GM12878 (cell line): ENCODE measurements around the gene PLAC9. TPM values are rescaled to one million over a fixed set of nuclear protein-coding genes. Genes with fewer than 3 reads are reported as not detected.

ENCODE experiments used
- ATAC-seq: fragments of 200-7000 bp; cut with Tn5 transposase; 3 replicates; pipeline ENCODE4 v1.9.1; 2020; ENCODE audit warnings: mild to moderate bottlenecking, moderate library complexity
- BruUV-seq: library from RNA; stranded (reverse); fragments of 400-500 nt; replicated peaks from 2 replicates; lab custom pipeline; 2021; lab: Mats Ljungman, UMichigan
- CTCF ChIA-PET: fragments of 300-600 bp; sonication (Branson Sonifier 250); formaldehyde crosslinking; extraction: SDS; loops from one replicate; lab custom pipeline; 2021; ENCODE audit warnings: inconsistent platforms; lab: Yijun Ruan, JAX
- POLR2A ChIA-PET: fragments of 350-600 bp; formaldehyde crosslinking; extraction: SDS; loops from one replicate; lab custom pipeline; 2021; ENCODE audit warnings: inconsistent platforms; lab: Charles Lee
- RAD21 ChIA-PET: fragments of 300-600 bp; sonication (Branson Sonifier 250); formaldehyde crosslinking; loops from one replicate; lab custom pipeline; 2023; ENCODE audit warnings: antibody characterized with exemption; ENCODE audit not compliant: unreplicated experiment; lab: Charles Lee
- SMC1A ChIA-PET: fragments of 300-600 bp; sonication (Branson Sonifier 250); formaldehyde crosslinking; loops from one replicate; lab custom pipeline; 2023; ENCODE audit not compliant: unreplicated experiment, uncharacterized antibody; lab: Charles Lee
- DNase-seq: peaks from one replicate; pipeline ENCODE4 v3.0.0-alpha.2; 2011; ENCODE audit warnings: low read depth, low spot score
- FAIRE-seq: peaks from 3 replicates; lab custom pipeline; 2011; peaks lifted over from hg19 to GRCh38; lab: Jason Lieb, UNC
- H2AFZ ChIP-seq: 2 replicates; pipeline ENCODE4 v1.6.0; 2011; ENCODE audit warnings: low read depth, low read length, control low read depth; ENCODE audit not compliant: control insufficient read depth
- H3K27ac ChIP-seq: 2 replicates; pipeline ENCODE4 v1.5.1; 2011; ENCODE audit warnings: control low read depth; ENCODE audit not compliant: control insufficient read depth, insufficient read depth
- H3K27me3 ChIP-seq, 2 experiments: replicated peaks in 1 of 2; 2 replicates each; pipeline versions ENCODE4 v1.6.0 to v1.6.1; 2011; ENCODE audit warnings: low read length in 1 of 2; ENCODE audit not compliant: control insufficient read depth in 2 of 2, insufficient read depth in 2 of 2
- H3K36me3 ChIP-seq, 2 experiments: 2 replicates each; pipeline ENCODE4 v1.5.1; 2011; ENCODE audit warnings: low read length in 1 of 2; ENCODE audit not compliant: control insufficient read depth in 2 of 2, insufficient read depth in 2 of 2
- H3K4me1 ChIP-seq: 2 replicates; pipeline ENCODE4 v1.6.1; 2011; ENCODE audit warnings: mild to moderate bottlenecking, low read length, moderate library complexity, mixed read lengths; ENCODE audit not compliant: control insufficient read depth, insufficient read depth
- H3K4me2 ChIP-seq: 2 replicates; pipeline ENCODE4 v1.6.0; 2011; ENCODE audit warnings: control low read depth; ENCODE audit not compliant: control insufficient read depth, insufficient read depth
- H3K4me3 ChIP-seq: fragments of 200-600 bp; sonication (generic); 2 replicates; pipeline ENCODE4 v1.5.1; 2016
- H3K79me2 ChIP-seq: 2 replicates; pipeline ENCODE4 v1.6.0; 2011; ENCODE audit warnings: low read length; ENCODE audit not compliant: control insufficient read depth, insufficient read depth
- H3K9ac ChIP-seq: 2 replicates; pipeline ENCODE4 v1.8.0; 2011; ENCODE audit warnings: low read length, control low read depth, mixed read lengths; ENCODE audit not compliant: control insufficient read depth, insufficient read depth
- H3K9me3 ChIP-seq: replicated peaks from 3 replicates; pipeline ENCODE4 v1.5.1; 2011; ENCODE audit warnings: mild to moderate bottlenecking, low read length; ENCODE audit not compliant: control insufficient read depth, insufficient read depth
- H4K20me1 ChIP-seq: 2 replicates; pipeline ENCODE4 v1.6.0; 2011; ENCODE audit not compliant: control insufficient read depth, insufficient read depth
- CBX3 ChIP-seq: fragments of 200-600 bp; sonication (generic); IDR thresholded peaks from 2 replicates; pipeline ENCODE4 v1.6.1; 2016; ENCODE audit warnings: low read depth, borderline replicate concordance
- CBX5 ChIP-seq: sonication (generic); IDR thresholded peaks from 2 replicates; pipeline ENCODE4 v1.6.1; 2016; ENCODE audit warnings: low read depth, moderate library complexity, mild to moderate bottlenecking, inconsistent platforms
- ESRRA ChIP-seq: IDR thresholded peaks from 2 replicates; pipeline ENCODE4 v1.6.1; 2012; ENCODE audit warnings: mild to moderate bottlenecking, low read length, improper control_type of control experiment
- IRF3 ChIP-seq: fragments of 450-650 bp; IDR thresholded peaks from 2 replicates; pipeline ENCODE4 v1.6.1; 2014; ENCODE audit warnings: mild to moderate bottlenecking
- MTA2 ChIP-seq: fragments of 450-650 bp; IDR thresholded peaks from 2 replicates; pipeline ENCODE4 v1.6.1; 2016; ENCODE audit warnings: low read depth, mild to moderate bottlenecking, moderate library complexity
- MYC ChIP-seq: IDR thresholded peaks from 2 replicates; pipeline ENCODE4 v1.6.1; 2011; ENCODE audit warnings: mild to moderate bottlenecking, low read length, moderate library complexity, inconsistent platforms; ENCODE audit not compliant: insufficient read depth, insufficient replicate concordance, insufficient read length, severe bottlenecking
- RB1 ChIP-seq: fragments of 450-650 bp; formaldehyde crosslinking; IDR thresholded peaks from 2 replicates; pipeline ENCODE4 v1.6.1; 2017; ENCODE audit warnings: mild to moderate bottlenecking, borderline replicate concordance
- SIN3A ChIP-seq: IDR thresholded peaks from 2 replicates; pipeline ENCODE4 v1.6.1; 2012; ENCODE audit warnings: low read depth, low read length, improper control_type of control experiment
- SPI1 ChIP-seq: IDR thresholded peaks from 2 replicates; pipeline ENCODE4 v1.6.1; 2011; ENCODE audit warnings: low read depth, mild to moderate bottlenecking, low read length, moderate library complexity, borderline replicate concordance; ENCODE audit not compliant: insufficient read depth
- TAF1 ChIP-seq: IDR thresholded peaks from 2 replicates; pipeline ENCODE4 v1.6.1; 2011; ENCODE audit warnings: mild to moderate bottlenecking, low read depth, low read length, borderline replicate concordance
- ZNF207 ChIP-seq: fragments of 450-650 bp; IDR thresholded peaks from 2 replicates; pipeline ENCODE4 v1.6.1; 2014; ENCODE audit warnings: antibody characterized with exemption, mild to moderate bottlenecking, borderline replicate concordance
- WGBS: methylation state at CpG from one replicate; pipeline ENCODE4 v1.1.6; 2016; ENCODE audit warnings: low lambda C conversion rate; ENCODE audit not compliant: insufficient replicate concordance, insufficient coverage; ENCODE audit errors: missing lambda C conversion rate; 5-methylcytosine and 5-hydroxymethylcytosine counted together
- in situ Hi-C: fragments of 300-500 bp; cut with MboI; formaldehyde crosslinking; loops from 9 replicates; pipeline ENCODE4 v1.14.3; 2018; ENCODE audit warnings: mixed read lengths
- intact Hi-C: fragments of 100-400 bp; cut with micrococcal nuclease; formaldehyde crosslinking; loops from one replicate; pipeline ENCODE4 v1.14.2; 2022; ENCODE audit not compliant: unreplicated experiment
- polyA plus RNA-seq, 11 experiments: library from polyadenylated mRNA; depleted of rRNA in 4 of 11; unstranded in 6 of 11; stranded (reverse) in 5 of 11; fragments of >200 nt; fragmentation: Nextera tagmentation in 4 of 11; fragmentation: Illumina TruSeq in 1 of 11; extraction: Ambion mirVana in 4 of 11; extraction: Trizol in 1 of 11; gene quantifications; 1 replicate in 1 of 11; 2 replicates in 10 of 11; pipeline versions ENCODE4 v1.2.1 to v1.2.3, GENCODE V29; 2011 to 2016; ENCODE audit warnings: inconsistent platforms in 2 of 11, missing spikeins in 2 of 11, low read depth in 1 of 11
- total RNA-seq, 4 experiments: library from RNA; depleted of rRNA in 3 of 4; stranded (reverse); fragments of >200 nt in 3 of 4; fragmentation: Illumina TruSeq in 1 of 4; extraction: Trizol in 1 of 4; gene quantifications; 2 replicates each; pipeline versions ENCODE4 v1.2.1 to v1.2.3, GENCODE V29; 2013 to 2021

The PLAC9 gene
- total and polyA plus RNA-seq, 10 of the 15 experiments (the other 5 are each of a cell fraction or from before 2014, with no cell fraction given) = not detected

- TF ChIP-seq IRF3 = no peak
- no peak for TF ChIP-seq SIN3A
- TF ChIP-seq RB1 = no peak
- no peak for TF ChIP-seq ZNF207
- TF ChIP-seq CBX3 = no peak
- no peak for TF ChIP-seq MYC
- TF ChIP-seq ESRRA = no peak
- no peak for TF ChIP-seq CBX5
These were observed 25.6 kb downstream of the PLAC9 start (continued) for GRCh38 chr10:80158126-80158525.

- no peak for FAIRE-seq
- Histone ChIP-seq H3K4me1 (peaks cover 5% of the 10 kb centered on the region), H4K20me1 (no peaks in the 10 kb centered on the region), H3K9me3 (no peaks in the 10 kb centered on the region), H2AFZ (no peak overlapping the region), H3K27me3 (no peaks in the 10 kb centered on the region), H3K4me3 (no peak overlapping the region), H3K79me2 (no peaks in the 10 kb centered on the region), H3K36me3 (peaks cover 23 to 27% of the 10 kb centered on the region in 2 experiments; a peak in 3 of 4 replicates), H3K4me2 (no peak overlapping the region), H3K9ac (no peak overlapping the region), H3K27ac (no peak overlapping the region)
- DNase-seq = no peak
- ChIA-PET SMC1A (interaction anchor here (1.2 kb wide), 1 partner anchor 14 kb away, joined by 3 read pairs; no protein-coding TSS in a partner anchor), RAD21 (no interaction called here), POLR2A (no interaction called here), CTCF (no interaction called here)
- 55% methylated on average over 14 of the region's 14 CpGs for WGBS
- intact Hi-C loops = no loop called here
- ATAC-seq = no peak
- no TSS peak for BruUV-seq
- in situ Hi-C loops = no loop called here
- TF ChIP-seq TAF1 (no peak), ZNF207 (no peak), ESRRA (no peak), SPI1 (no peak), MTA2 (no peak), CBX5 (no peak)
These were observed 26.1 kb downstream of the PLAC9 start for GRCh38 chr10:80158598-80159127.
